ENCODE measurements around the gene FBXO7.
A peak's percentile ranks its signal among the peaks of the same experiment; 100 is the strongest.

The FBXO7 gene

DNA sequence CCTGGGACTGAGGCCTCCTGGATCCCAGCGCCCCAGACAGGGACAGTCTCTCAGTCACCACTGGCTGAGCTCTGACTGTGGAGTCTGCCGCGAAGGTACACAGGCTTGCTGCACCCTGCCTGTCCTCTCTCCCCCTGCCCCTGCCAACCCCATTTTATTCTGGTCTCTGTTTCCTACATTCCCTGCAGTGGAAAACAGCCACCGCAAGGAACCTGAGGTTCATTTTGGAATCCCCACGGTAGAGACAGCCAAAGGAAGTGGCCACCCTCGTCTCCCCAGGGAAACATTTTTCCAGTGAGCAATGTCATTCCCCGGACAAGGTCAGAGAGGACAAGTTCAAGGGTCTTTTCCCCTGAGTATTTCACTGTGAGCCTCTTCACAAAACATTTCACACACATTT lies 56.6 kb downstream of the FBXO7 start:
- no peak for TF ChIP-seq POLR2A (IDR thresholded peaks at IDR 0.05; ENCODE audit: low read length)
- no peak for TF ChIP-seq GATA1 (IDR thresholded peaks at IDR 0.05; ENCODE audit: low read depth, low read length)

DNA sequence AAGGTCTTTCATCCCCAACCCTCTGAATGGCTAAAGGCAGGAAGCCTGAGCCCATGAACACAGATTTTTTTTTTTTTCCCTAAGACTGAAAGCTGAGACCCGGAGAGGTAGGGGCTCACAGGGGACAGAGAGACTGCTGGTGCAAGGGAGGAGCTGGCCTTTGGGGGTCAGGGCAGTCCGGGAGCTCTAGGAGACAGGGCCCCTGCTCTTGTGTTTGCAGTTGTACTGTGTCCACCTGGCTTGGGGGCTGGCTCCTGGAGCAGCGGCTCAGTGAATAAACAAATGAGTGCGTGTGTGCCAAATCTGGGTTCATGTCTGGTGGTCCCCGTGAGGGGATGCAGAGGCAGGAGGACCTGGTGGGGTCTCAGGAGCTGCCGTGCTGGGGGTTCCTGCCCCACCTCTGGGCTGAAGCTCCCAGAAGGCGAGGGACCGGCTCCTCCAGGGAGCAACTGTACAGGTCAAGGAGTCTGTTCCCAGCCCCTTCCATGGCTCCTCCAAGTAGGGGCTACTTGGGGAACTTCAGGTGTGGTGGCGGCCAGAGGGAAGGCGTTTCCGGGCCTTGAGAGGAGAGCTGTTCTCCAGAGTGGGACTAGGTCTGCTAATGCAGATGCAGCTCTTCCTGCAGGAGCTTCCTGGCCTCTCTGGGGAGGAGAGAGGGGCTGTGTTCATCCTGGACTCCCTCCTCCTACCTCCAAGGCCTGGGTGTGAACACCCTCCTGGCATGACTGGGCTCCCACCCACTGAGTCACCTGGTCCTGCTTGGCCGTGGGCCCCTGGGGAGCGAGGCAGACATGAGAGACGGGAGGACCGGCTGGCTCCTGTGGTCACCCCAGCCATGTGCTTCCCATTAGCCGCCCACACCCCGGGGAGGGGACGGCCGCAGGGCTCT lies 57.6 kb downstream of the FBXO7 start:
- DNase-seq: peak in 1 of 2 experiments; percentile 26
- TF ChIP-seq GATA1 (IDR thresholded peaks at IDR 0.05; ENCODE audit: low read depth, low read length): no peak
- no peak for TF ChIP-seq POLR2A (IDR thresholded peaks at IDR 0.05; ENCODE audit: low read length)

More for the DNA sequence above, 56.6 kb downstream of the FBXO7 start:
- DNase-seq: no peak

DNA sequence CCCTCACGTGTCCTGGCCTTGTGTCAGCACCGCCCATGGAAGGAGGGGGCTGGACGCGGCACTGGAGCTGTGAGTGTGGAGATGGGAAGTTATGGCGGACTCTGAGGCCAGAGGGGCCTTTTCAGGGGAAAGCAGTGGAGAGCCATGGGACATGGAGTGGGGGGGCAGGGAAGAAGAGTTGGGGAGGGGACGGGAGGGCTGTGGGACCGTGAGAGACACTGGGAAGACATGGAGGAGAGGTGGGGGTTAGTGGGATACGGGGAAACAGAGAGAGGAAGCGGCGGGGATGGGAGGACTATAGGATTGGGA lies 58.2 kb downstream of the FBXO7 start:
- peak in 1 of 2 experiments; percentile 49 for DNase-seq
- TF ChIP-seq POLR2A (IDR thresholded peaks at IDR 0.05; ENCODE audit: low read length) (no peak), GATA1 (IDR thresholded peaks at IDR 0.05; ENCODE audit: low read depth, low read length) (no peak)

DNA sequence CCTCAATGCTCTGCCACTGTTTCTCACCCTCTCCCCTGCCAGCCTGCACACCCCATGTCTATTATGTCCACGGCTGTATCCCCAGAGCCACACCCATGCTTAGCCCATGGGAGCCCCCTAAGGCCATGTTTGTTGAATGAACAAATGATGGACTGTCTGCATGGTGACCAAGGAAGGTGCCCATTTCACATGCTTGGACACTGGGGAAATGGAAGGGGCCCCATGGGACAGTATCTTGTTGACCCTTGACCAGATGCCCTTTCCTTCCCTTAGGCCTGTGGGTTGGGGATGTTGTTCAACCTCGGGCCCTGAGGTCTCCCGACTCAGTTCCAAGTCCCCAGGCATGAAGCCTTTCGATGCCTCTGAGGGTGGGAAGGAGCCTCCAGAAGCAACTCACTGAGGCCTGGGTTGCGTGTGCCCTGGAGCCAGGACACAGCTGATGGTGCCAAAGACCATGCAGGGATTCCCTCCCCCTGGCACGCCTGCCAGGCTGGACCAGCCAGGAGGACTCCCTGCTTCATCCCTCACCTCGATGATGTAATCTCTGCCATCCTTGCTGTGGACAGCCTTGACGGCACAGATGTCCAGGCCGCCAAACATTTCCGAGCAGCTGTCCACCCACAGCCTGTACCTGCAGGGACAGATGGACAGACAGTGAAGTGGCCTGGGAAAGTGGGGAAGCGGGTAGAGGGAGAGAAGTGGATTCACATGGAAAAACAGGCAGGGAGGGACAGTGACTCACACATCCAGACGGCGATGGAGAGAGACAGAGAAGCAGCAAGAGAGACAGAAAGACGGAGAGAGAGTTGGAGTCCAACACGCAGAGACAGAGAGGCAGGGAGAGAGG lies 58.9 kb downstream of the FBXO7 start:
- DNase-seq: no peak
- TF ChIP-seq POLR2A (IDR thresholded peaks at IDR 0.05; ENCODE audit: low read length) (no peak), GATA1 (IDR thresholded peaks at IDR 0.05; ENCODE audit: low read depth, low read length) (no peak)

DNA sequence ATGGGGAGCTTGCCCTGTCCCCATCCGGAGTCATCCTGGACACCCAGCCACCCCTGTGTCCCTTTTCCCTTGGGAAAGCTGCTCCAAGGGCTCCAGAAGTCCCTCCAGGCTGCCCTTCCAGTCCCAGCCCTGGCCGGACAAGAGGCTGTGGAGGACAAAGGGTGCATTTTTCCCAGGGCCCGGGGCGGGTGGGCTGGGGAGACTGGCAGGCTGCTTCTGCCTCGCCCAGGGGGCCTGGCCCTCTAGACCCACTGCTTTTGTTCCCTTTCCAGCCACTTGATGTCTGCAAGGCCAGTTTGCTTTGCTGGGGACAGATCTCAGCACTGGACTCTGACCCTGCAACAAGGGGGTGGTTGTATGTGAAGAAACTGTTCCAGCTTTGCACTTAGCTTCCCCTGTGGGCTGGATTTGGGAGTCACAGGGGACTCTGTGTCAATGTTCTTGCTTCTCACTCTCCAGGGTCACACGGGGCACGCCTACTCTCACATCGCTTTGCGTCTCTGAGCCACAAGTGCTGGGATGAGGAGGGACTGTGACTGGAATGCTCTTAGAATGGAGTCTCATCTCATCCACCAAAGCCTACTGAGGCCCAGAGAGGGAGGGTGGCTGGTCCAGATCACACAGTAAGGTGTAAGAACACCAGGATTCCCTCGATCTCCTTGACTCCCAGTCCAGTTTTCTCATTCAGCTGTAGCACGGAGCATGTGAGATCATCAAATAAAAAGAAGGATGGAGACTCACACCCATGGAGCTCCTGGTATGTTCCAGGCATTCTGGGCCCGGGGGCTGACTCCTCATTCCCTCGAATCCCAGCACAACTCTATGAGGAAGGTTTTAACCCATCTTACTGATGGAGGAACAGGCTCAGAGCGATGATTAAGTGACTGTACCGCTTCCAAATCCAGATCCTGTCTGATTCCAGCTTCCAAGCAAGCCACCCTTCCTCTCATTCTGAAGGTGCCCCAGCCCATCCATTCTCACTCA lies 59.9 kb downstream of the FBXO7 start:
- peak in 1 of 2 experiments; percentile 19 for DNase-seq
- TF ChIP-seq POLR2A (IDR thresholded peaks at IDR 0.05; ENCODE audit: low read length) (no peak), GATA1 (IDR thresholded peaks at IDR 0.05; ENCODE audit: low read depth, low read length) (no peak)

DNA sequence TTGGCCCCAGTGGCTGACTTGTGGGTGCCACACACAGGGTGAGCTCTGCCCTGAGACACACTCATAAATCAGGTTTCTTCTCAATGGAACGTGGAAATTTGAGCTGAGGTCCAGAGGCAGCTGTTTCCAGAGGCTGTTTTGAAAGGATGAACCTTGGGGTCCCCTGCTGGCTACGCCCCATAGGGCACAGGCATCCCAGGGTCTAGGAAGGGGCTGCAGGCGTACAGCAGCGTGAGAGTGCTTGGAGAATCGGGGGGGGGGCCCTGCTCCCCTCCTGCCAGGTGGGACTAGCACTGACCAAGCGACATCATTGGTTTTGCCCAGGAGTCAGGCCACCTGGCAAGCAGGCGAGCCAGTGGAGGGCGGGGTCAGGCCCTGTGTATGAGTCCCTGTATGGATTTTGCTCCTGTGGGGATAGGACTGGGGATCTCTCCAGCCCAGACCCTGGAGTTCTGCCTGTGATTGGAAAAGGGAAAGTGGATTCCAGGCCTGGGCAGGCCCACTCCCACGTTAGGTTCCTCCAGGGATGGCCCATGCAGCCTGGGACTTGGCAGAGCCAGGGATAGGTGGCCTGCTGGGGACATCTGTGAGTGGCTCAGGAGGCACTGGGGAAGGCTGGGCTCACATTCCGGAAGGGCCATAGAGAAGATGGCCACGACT lies 61.0 kb downstream of the FBXO7 start:
- no peak for TF ChIP-seq GATA1 (IDR thresholded peaks at IDR 0.05; ENCODE audit: low read depth, low read length)
- no peak for TF ChIP-seq POLR2A (IDR thresholded peaks at IDR 0.05; ENCODE audit: low read length)
- DNase-seq: no peak

DNA sequence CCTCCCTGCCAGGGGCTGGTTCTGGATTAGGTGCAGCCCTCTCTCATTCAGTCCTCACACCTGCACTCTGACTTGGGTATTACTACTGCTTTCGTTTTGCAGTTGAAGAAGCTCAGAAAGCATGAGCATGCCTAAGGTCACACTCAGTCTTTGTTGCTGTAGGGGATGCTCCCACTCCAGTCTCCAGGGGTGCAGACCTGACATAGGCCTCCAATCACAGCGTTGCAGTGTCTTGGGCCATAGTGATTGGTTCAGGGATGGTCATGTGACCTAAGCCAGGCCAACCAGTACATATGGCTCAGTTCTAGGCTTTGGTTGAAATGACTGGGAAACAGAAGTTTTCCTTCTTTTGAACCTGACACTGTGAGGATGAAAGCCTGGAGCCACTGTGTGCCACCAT lies 61.7 kb downstream of the FBXO7 start:
- TF ChIP-seq POLR2A (IDR thresholded peaks at IDR 0.05; ENCODE audit: low read length) (no peak), GATA1 (IDR thresholded peaks at IDR 0.05; ENCODE audit: low read depth, low read length) (no peak)
- DNase-seq: no peak

DNA sequence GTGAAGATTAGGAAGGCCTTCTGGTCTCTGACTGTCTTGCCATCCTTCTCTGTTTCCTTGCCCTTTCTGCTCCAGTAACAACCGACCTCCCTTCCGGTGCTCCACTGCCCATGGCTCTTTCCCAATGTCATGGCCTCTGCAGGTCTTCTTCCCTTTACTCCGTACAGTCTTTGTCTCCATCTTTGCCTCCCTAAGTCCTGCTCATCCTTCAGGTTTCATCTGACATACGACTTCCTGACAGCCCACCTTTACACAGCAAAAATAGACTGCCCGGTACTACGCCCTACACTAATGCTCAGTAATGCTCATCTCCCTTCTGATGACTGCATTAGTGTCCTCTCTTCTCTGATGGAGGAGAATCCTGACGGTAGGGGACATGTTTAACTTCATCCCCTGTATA lies 63.9 kb downstream of the FBXO7 start:
- no peak for DNase-seq
- TF ChIP-seq GATA1 (IDR thresholded peaks at IDR 0.05; ENCODE audit: low read depth, low read length) (no peak), POLR2A (IDR thresholded peaks at IDR 0.05; ENCODE audit: low read length) (no peak)

DNA sequence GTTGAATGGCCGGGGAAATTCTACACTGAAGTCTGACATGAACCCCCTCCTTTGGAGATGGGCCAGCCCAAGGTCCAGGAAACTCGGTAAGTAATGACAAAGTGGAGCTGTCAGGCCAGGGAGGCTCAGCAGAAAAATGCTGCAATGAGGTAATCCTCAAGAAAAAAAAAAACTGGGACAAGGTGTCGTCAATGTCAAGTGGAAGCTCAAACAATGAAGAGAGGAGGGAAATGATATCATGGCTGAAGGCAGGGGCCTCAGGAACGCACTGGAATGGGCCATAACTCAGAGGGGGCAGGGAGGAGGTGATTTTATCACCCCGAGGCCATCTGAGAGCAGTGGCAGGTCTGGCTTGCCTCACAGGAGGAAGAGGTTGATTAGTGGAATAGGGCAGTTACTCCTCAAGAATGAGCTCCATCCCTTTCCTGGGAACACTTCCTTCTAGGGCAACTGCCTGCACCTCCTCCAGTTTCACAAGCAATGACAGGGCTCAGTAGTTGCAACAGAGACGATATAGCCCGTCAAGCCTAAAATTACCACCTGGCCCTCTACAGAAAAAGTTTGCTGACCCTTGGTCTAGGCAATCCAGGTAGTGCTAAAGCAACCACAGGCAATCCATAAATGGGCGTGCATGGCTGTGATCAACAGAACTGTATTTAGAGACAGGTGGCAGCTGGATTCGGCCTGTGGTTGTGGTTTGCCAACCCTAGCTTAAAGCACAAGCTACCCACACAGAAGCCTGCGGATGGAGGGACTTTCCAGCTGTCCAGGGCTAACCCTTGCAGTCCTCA lies 65.2 kb downstream of the FBXO7 start:
- peak; percentile 34 to 47 for DNase-seq
- TF ChIP-seq POLR2A (IDR thresholded peaks at IDR 0.05; ENCODE audit: low read length) (no peak), GATA1 (IDR thresholded peaks at IDR 0.05; ENCODE audit: low read depth, low read length) (no peak)

DNA sequence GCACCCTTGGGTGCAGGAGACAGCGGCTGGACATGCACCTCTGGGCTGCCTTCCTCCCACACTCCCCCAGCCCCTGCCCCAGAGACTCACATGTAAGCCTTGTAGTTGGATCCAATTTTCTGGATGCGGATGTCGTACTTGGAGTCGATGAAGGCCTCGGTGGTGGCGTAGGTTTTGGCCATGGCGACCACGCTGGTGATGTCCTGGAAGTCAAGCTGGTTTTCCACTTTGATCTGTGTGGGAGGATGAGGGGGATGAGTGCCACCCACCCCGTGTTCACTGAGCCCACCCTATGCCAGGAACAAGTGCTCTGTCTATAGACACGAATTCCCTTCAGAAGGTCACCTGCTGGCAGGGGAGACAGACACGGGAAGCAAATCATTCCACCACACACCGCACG lies 66.9 kb downstream of the FBXO7 start:
- no peak for DNase-seq
- no peak for TF ChIP-seq POLR2A (IDR thresholded peaks at IDR 0.05; ENCODE audit: low read length)
- TF ChIP-seq GATA1 (IDR thresholded peaks at IDR 0.05; ENCODE audit: low read depth, low read length): no peak

DNA sequence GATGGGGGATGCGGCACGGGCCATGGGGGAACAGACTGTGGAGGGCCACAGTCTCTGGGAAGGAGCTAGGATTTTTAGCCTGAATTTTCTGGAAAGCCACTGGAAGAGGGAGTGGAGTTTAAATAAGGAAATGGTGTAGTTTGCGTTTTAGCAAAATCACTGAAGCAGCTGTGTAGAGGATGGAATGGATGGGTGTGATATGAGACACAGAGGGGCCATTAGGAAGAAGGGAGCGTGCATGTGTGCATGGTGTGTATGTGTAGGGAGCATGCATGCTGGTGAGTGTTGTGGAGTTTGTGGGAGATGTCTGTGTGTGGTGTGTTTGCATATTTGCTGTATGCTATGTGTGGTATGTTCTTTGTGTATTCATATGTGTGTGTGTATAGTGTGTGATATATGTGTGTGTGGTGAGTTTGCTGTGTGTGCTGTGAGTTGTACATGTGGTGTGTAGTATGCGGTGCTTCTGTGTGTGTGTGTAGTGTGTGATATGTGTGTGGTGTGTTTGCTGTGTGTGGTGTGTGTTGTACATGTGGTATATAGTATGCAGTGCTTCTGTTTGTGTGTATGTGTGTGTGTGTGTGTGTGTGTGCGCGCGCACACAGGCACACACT lies 67.6 kb downstream of the FBXO7 start:
- DNase-seq: no peak
- TF ChIP-seq GATA1 (IDR thresholded peaks at IDR 0.05; ENCODE audit: low read depth, low read length): no peak
- TF ChIP-seq POLR2A (IDR thresholded peaks at IDR 0.05; ENCODE audit: low read length): no peak

Measured in erythroblast (primary cell).